Epithelial cell of proximal tubule (primary cell): ENCODE data around the gene MECP2. TPM values are rescaled to one million over a fixed set of nuclear protein-coding genes. Genes with fewer than 3 reads are reported as not detected.

Experiments
- DNase-seq: peaks from one replicate; pipeline ENCODE4 v3.0.0-alpha.2; 2011; ENCODE audit warnings: low read depth
- H3K4me3 ChIP-seq: 2 replicates; pipeline ENCODE4 v1.5.1; 2011; ENCODE audit warnings: low read depth, mild to moderate bottlenecking, low read length
- total RNA-seq: library from RNA; depleted of rRNA; stranded (reverse); fragments of >200 nt; gene quantifications from 2 replicates; pipeline ENCODE4 v1.2.3, GENCODE V29; 2015
- TF ChIP-seq, protein P1 (sequence below): conservative IDR thresholded peaks from 2 replicates; pipeline ENCODE4 v1.5.1; 2012; ENCODE audit warnings: low read depth, mild to moderate bottlenecking, low read length

The MECP2 gene
- total RNA-seq, 1 donor from 2014 or later: 18.1 TPM

GRCh38 chrX:154036513-154036912, 61.0 kb downstream of the MECP2 start:
- no peak for DNase-seq
- H3K4me3 ChIP-seq: no peak overlapping the region
- TF ChIP-seq, protein P1, sequence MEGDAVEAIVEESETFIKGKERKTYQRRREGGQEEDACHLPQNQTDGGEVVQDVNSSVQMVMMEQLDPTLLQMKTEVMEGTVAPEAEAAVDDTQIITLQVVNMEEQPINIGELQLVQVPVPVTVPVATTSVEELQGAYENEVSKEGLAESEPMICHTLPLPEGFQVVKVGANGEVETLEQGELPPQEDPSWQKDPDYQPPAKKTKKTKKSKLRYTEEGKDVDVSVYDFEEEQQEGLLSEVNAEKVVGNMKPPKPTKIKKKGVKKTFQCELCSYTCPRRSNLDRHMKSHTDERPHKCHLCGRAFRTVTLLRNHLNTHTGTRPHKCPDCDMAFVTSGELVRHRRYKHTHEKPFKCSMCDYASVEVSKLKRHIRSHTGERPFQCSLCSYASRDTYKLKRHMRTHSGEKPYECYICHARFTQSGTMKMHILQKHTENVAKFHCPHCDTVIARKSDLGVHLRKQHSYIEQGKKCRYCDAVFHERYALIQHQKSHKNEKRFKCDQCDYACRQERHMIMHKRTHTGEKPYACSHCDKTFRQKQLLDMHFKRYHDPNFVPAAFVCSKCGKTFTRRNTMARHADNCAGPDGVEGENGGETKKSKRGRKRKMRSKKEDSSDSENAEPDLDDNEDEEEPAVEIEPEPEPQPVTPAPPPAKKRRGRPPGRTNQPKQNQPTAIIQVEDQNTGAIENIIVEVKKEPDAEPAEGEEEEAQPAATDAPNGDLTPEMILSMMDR: no peak

- H3K4me3 ChIP-seq: no peak overlapping the region
- DNase-seq: no peak
- TF ChIP-seq, protein P1: no peak
Observed at GRCh38 chrX:154033848-154034247, 63.7 kb downstream of the MECP2 start.

DNA sequence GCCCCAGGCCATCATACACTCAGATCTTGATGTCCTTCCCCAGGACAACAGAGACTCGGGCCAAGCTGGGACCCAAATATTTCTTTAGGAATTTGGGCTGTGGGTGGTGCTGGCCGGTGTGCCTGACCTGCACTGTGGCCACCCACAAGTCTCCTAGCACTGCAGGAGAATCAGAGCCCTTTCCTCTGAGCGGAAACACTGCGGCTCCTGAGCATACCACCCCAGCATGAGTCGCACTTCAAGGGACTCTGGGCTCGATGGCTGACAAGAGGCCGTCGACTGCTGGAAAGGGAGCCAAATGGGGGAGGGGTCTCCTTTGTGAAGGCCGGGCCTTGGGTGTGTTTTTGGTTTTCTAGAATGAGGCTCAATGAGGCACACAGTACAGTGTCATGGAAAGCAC, 64.9 kb downstream of the MECP2 start:
- TF ChIP-seq, protein P1: no peak
- no peak for DNase-seq
- no peak overlapping the region for H3K4me3 ChIP-seq

GRCh38 chrX:154032160-154032559, 65.4 kb downstream of the MECP2 start:
- H3K4me3 ChIP-seq: no peak overlapping the region
- TF ChIP-seq, protein P1: no peak
- no peak for DNase-seq

DNA sequence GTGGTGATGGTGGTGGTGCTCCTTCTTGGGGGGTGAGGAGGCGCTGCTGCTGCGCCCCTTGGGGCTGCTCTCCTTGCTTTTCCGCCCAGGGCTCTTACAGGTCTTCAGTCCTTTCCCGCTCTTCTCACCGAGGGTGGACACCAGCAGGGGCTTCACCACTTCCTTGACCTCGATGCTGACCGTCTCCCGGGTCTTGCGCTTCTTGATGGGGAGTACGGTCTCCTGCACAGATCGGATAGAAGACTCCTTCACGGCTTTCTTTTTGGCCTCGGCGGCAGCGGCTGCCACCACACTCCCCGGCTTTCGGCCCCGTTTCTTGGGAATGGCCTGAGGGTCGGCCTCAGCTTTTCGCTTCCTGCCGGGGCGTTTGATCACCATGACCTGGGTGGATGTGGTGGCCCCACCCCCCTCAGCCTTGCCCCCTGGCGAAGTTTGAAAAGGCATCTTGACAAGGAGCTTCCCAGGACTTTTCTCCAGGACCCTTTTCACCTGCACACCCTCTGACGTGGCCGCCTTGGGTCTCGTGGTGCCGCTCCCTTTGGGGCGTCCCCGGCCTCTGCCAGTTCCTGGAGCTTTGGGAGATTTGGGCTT, 66.7 kb downstream of the MECP2 start:
- TF ChIP-seq, protein P1: no peak
- no peak overlapping the region for H3K4me3 ChIP-seq
- DNase-seq: no peak

- no peak for DNase-seq
- H3K4me3 ChIP-seq: no peak overlapping the region
- TF ChIP-seq, protein P1: no peak
Observed at GRCh38 chrX:154030266-154030665, 67.3 kb downstream of the MECP2 start.

- H3K4me3 ChIP-seq: no peak overlapping the region
- TF ChIP-seq, protein P1: no peak
- DNase-seq: no peak
Observed at GRCh38 chrX:154029439-154029838, 68.1 kb downstream of the MECP2 start.
